AG09309 (cell line): ENCODE data around the gene LTC4S.
"Not testable (repeated sequence)": the region's sequence is repeated elsewhere in the genome, so short reads cannot be mapped to it uniquely, and the experiment has no call there.

Experiments used
- DNase-seq: peaks from one replicate; pipeline ENCODE4 v3.0.0-alpha.2; 2010; ENCODE audit warnings: low read depth
- H3K4me3 ChIP-seq: 2 replicates; pipeline ENCODE4 v1.5.1; 2011; ENCODE audit warnings: mild to moderate bottlenecking, low read depth, low read length, moderate library complexity; ENCODE audit not compliant: control insufficient read depth
- TF ChIP-seq, protein P1 (sequence below): IDR thresholded peaks from 2 replicates; pipeline ENCODE4 v1.5.1; 2011; ENCODE audit warnings: mild to moderate bottlenecking, low read depth, low read length, inconsistent platforms; ENCODE audit not compliant: insufficient read depth, control insufficient read depth; ENCODE audit errors: missing control alignments

Gene LTC4S

DNA sequence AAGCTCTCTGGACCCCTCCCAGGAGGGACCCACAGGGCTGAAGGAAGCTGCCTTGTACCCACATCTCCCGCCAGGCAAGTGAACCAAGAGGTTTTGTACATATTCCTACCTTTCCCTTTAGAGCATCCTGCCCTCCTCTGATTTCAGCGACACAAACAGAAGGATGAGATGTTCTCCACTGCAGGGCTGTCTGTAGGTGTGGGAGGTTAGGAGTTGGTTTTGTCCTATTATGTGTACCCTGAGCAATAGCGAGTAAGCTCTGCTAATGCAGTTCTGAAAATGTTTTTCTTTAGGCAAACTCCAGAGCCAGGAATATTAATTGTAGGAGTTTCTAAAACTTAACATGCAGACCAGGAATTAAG is 39.9 kb downstream of the LTC4S start:
- H3K4me3 ChIP-seq = no peak overlapping the region
- TF ChIP-seq, protein P1, sequence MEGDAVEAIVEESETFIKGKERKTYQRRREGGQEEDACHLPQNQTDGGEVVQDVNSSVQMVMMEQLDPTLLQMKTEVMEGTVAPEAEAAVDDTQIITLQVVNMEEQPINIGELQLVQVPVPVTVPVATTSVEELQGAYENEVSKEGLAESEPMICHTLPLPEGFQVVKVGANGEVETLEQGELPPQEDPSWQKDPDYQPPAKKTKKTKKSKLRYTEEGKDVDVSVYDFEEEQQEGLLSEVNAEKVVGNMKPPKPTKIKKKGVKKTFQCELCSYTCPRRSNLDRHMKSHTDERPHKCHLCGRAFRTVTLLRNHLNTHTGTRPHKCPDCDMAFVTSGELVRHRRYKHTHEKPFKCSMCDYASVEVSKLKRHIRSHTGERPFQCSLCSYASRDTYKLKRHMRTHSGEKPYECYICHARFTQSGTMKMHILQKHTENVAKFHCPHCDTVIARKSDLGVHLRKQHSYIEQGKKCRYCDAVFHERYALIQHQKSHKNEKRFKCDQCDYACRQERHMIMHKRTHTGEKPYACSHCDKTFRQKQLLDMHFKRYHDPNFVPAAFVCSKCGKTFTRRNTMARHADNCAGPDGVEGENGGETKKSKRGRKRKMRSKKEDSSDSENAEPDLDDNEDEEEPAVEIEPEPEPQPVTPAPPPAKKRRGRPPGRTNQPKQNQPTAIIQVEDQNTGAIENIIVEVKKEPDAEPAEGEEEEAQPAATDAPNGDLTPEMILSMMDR = no peak
- no peak for DNase-seq

DNA sequence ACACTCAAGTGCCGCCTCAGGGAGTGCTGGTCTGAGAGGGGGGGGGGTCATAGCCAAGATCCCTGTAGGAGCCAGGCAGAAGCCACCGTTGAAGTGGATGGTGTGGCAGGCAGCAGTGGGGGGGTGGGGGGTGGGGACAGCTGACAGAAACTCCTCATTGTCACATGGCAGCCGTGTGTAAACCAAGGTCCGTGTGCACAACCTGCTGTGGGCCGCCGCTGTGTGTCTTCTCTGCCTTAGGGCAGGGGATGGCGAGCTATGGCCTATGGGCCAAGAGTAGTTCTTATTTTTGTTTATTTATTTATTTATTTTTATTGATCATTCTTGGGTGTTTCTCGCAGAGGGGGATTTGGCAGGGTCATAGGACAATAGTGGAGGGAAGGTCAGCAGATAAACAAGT is 40.3 kb downstream of the LTC4S start:
- TF ChIP-seq, protein P1 = no peak
- no peak for DNase-seq
- H3K4me3 ChIP-seq = no peak overlapping the region

DNA sequence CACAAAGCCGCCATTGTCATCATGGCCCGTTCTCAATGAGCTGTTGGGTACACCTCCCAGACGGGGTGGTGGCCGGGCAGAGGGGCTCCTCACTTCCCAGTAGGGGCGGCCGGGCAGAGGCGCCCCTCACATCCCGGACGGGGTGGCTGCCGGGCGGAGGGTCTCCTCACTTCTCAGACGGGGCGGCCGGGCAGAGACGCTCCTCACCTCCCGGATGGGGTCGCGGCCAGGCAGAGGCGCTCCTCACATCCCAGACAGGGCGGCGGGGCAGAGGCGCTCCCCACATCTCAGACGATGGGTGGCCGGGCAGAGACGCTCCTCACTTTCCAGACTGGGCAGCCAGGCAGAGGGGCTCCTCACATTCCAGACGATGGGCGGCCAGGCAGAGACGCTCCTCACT is 41.1 kb downstream of the LTC4S start:
- not testable (repeated sequence) for DNase-seq, H3K4me3 ChIP-seq

DNA sequence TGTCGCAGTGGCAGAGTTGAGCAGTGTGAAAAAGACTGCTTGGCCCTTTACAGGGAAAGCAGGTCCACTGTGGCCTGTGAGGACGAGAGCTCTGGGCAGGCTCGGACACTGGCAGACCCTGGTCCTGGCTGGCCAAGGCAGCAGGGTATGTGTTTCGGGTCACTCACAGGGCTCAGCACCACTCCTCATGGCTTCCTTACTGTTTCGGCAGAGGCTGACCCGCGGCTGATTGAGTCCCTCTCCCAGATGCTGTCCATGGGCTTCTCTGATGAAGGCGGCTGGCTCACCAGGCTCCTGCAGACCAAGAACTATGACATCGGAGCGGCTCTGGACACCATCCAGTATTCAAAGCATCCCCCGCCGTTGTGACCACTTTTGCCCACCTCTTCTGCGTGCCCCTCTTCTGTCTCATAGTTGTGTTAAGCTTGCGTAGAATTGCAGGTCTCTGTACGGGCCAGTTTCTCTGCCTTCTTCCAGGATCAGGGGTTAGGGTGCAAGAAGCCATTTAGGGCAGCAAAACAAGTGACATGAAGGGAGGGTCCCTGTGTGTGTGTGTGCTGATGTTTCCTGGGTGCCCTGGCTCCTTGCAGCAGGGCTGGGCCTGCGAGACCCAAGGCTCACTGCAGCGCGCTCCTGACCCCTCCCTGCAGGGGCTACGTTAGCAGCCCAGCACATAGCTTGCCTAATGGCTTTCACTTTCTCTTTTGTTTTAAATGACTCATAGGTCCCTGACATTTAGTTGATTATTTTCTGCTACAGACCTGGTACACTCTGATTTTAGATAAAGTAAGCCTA is 42.6 kb downstream of the LTC4S start:
- no peak overlapping the region for H3K4me3 ChIP-seq
- TF ChIP-seq, protein P1 = peak; percentile 6
- no peak for DNase-seq

DNA sequence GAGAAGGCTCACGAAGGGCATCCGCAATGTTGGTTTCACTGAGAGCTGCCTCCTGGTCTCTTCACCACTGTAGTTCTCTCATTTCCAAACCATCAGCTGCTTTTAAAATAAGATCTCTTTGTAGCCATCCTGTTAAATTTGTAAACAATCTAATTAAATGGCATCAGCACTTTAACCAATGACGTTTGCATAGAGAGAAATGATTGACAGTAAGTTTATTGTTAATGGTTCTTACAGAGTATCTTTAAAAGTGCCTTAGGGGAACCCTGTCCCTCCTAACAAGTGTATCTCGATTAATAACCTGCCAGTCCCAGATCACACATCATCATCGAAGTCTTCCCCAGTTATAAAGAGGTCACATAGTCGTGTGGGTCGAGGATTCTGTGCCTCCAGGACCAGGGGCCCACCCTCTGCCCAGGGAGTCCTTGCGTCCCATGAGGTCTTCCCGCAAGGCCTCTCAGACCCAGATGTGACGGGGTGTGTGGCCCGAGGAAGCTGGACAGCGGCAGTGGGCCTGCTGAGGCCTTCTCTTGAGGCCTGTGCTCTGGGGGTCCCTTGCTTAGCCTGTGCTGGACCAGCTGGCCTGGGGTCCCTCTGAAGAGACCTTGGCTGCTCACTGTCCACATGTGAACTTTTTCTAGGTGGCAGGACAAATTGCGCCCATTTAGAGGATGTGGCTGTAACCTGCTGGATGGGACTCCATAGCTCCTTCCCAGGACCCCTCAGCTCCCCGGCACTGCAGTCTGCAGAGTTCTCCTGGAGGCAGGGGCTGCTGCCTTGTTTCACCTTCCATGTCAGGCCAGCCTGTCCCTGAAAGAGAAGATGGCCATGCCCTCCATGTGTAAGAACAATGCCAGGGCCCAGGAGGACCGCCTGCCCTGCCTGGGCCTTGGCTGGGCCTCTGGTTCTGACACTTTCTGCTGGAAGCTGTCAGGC is 43.6 kb downstream of the LTC4S start:
- no peak overlapping the region for H3K4me3 ChIP-seq
- TF ChIP-seq, protein P1 = no peak
- DNase-seq = no peak

DNA sequence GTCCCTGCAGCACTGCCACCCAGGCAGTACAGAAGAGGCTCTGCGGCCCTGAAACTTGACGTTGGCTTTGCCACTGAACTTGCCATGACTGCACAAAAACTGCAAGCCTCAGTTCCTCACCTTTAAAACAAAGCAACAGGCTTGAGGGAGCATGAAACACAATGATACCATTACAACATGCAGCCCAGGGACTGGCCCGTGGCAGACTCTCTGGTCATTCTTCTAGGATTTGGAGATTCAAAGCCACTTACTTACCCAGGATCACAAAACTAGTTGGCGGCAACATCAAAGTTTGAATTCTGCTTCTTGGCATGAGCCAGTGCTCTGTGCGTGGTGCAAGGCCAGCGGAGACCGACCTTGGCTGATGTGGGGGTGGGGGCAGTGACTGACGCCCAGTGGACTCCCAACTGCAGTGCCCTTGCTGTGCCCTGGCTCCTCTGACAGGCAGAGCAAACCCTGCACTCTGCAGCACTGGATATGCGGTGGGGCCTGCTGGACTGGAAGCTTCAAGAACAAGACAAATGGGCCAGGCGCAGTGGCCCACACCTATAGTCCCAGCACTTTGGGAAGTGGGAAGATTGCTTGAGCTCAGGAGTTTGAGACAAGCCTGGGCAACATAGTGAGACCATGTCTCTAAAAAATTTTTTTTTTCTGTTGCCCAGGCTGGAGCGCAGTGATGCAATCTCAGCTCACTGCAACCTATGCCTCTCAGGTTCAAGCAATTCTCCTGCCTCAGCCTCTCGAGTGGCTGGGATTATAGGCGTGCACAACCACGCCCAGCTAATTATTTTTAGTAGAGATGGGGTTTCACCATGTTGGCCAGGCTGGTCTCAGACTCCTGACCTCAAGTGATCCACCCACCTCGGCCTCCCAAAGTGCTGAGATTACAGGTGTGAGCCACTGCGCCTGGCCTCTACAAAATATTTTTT is 45.8 kb downstream of the LTC4S start:
- no peak overlapping the region for H3K4me3 ChIP-seq
- TF ChIP-seq, protein P1 = no peak
- DNase-seq = no peak
